GM12873 (cell line): ENCODE results near the gene GNB4.

ENCODE experiments used
- CTCF ChIP-seq: IDR thresholded peaks from 2 replicates; pipeline ENCODE4 v1.5.1; 2012; ENCODE audit warnings: low read depth, mild to moderate bottlenecking, moderate library complexity, low read length, control low read depth; ENCODE audit not compliant: insufficient read depth; ENCODE audit errors: missing control alignments

The GNB4 gene

DNA sequence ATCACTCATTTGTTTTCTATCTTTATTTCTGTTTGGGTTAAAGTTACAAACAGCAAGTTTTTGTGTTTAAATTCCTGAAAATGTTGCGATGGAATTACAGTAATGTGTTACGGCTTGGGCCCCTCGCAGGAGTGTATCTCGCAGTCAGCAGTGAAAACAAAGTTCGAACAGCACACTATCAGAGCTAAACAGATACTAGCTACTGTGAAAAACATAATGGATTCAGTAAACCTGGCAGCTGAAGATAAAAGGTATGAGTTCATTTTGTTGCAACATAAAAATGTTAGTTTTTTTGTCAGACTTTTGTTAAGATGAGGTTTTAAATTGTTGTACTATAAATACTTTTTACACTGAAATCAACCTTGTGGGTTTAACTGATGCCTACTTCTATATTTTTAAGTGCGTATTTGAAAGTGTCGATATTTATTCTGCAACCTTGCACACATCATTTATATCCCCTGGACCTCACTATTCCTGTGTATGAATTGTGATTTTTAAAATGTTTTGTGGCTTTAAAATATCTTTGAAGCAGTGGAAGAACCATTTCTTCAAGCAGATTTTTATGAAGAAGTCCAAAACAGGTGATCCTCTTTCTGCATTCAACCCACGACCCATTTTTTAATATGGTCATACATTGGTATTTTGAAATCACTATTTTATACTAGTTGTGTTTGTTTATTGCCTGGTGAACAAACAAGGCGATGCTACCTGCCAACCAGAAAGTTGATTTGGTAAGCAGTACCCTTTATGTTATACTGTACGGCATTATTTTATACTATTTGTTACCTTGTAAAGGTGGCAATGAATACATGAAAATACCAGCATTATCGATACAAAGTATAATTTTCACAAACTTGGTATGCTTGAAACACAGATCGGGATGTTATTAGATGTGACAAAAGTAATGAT lies 75.9 kb downstream of the GNB4 start:
- no peak for TF ChIP-seq CTCF

DNA sequence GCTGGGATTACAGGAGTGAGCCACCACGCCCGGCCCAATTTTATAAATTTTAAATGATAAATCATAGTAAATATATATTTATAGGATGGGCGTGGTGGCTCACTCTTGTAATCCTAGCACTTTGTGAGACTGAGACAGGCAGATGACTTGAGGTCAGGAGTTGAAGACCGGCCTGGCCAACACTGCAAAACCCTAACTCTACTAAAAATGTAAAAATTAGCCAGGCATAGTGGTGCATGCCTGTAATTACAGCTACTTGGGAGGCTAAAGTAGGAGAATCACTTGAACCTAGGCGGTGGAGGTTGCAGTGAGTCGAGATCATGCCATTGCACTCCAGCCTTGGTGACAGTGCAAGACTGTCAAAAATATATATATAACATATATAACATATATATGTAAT lies 77.3 kb downstream of the GNB4 start:
- TF ChIP-seq CTCF: no peak

GRCh38 chr3:179369621-179370020 lies 81.6 kb downstream of the GNB4 start:
- TF ChIP-seq CTCF: no peak

DNA sequence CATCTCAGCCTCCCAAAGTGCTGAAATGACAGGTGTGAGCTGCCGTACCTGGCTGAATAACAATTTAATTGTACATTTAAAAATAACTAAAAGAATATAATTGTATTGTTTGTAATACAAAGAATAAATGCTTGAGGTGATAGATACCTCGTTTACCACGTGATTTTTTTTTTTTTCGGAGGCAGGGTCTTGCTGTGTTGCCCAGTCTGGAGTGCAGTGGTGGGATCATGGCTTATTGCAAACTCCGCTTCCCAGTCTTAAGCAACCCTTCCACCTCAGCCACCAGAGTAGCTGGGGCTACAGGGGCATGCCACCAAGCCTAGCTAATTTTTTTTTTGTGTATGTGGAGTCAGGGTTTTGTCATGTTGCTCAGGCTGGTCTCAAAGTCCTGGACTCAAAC lies 87.9 kb downstream of the GNB4 start:
- TF ChIP-seq CTCF: no peak

DNA sequence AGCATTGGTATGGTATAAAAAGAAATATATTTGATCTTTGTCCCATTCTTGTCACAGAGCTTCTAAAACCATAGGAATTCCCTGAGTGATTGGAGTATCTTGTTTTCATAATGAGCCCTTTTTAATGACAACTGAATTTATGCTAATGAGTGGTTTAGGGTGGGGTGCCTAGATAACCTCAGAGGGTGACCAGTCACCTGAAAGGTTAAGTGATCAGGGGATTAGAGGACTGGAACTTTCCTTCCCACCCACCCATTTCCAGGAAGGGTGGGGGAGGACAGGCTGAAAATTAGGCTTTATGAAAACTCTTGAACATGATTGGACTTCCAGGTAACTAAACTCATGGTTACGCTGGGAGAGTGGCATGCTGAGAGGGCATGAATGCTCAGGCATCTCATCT lies 95.3 kb downstream of the GNB4 start:
- no peak for TF ChIP-seq CTCF

DNA sequence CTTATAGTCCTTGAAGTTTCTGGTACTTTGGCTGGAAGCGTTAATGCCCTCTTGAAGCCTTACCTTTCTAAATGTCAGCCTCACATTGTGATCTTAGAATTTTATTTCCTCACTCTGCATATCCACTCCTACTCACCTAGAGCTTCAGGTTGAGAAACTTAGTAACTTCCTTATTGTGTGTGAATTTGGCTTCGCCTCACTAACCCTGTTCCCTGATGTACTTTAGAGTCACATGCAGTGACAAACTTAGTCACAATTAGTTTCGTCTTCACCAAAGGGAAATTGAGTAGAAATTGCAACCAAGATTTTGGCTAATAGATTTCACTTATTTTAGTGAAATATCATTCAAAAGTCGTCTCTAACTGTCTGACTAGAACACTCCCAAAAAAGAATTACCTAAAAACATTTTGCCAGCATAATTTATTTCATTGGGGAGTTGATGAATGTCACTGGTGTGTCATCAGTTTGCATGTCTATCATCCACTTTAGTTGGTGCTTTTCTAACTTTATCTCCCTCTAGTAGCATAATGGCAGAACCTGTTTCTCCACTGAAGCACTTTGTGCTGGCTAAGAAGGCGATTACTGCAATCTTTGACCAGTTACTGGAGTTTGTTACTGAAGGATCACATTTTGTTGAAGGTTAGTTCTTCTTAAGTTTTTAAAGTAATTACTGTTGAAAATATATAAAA lies 102.8 kb downstream of the GNB4 start:
- TF ChIP-seq CTCF: no peak
